Type B pancreatic cell (in vitro differentiated cells): ENCODE data around the gene FGF5. TPM values are rescaled to one million over a fixed set of nuclear protein-coding genes. Genes with fewer than 3 reads are reported as not detected.
"Not testable (repeated sequence)": the region's sequence is repeated elsewhere in the genome, so short reads cannot be mapped to it uniquely, and the experiment has no call there.

ENCODE experiments used
- DNase-seq: peaks from one replicate; pipeline ENCODE4 v3.0.0; 2021; ENCODE audit warnings: mixed read lengths; ENCODE audit not compliant: unreplicated experiment; ENCODE audit errors: extremely low spot score
- H3K27ac Mint-ChIP-seq: 2 replicates; pipeline ENCODE4 v1.8.0; 2021; ENCODE audit warnings: mild to moderate bottlenecking, mixed read lengths
- H3K27me3 Mint-ChIP-seq: 2 replicates; pipeline ENCODE4 v1.8.0; 2021; ENCODE audit warnings: mixed read lengths
- H3K36me3 Mint-ChIP-seq: 2 replicates; pipeline ENCODE4 v1.8.0; 2021; ENCODE audit warnings: mixed read lengths
- H3K4me1 Mint-ChIP-seq: one replicate; pipeline ENCODE4 v1.8.0; 2021; ENCODE audit warnings: mixed read lengths; ENCODE audit not compliant: unreplicated experiment
- H3K4me3 Mint-ChIP-seq: 2 replicates; pipeline ENCODE4 v1.8.0; 2021; ENCODE audit warnings: mild to moderate bottlenecking, mixed read lengths
- H3K9me3 Mint-ChIP-seq: 2 replicates; pipeline ENCODE4 v1.8.0; 2021; ENCODE audit warnings: mixed read lengths
- total RNA-seq: library from RNA; stranded (reverse); gene quantifications from 2 replicates; pipeline ENCODE4 v1.2.1, GENCODE V29; 2021; ENCODE audit warnings: low replicate concordance
- TF ChIP-seq, protein P1 (sequence below): fragments of 200-600 bp; sonication (generic); conservative IDR thresholded peaks from 2 replicates; pipeline ENCODE4 v1.5.0; 2021; ENCODE audit warnings: antibody characterized with exemption, mild to moderate bottlenecking

Gene FGF5
- total RNA-seq, 1 donor from 2014 or later, result 0.75 TPM

DNA sequence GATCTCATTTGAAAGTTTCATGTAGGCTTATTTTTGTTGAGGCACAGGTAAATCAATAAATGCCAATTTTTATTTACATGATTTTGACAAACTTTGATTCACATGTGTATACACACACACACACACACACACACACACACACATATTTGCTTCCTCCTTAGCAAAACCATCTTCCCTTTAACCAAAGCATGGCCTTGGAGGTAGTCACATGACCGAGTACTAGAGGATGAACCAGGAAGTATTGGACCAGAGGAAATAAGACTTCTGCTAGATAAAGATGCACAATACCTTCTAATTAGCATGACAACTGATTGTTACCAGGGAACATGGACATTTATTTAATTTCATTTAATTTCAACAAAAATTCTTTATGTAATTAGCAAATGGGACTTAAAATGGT, 45.7 kb downstream of the FGF5 start:
- Mint-ChIP-seq H3K27me3 (peaks cover 49% of the 10 kb centered on the region), H3K36me3 (no peaks in the 10 kb centered on the region)

DNA sequence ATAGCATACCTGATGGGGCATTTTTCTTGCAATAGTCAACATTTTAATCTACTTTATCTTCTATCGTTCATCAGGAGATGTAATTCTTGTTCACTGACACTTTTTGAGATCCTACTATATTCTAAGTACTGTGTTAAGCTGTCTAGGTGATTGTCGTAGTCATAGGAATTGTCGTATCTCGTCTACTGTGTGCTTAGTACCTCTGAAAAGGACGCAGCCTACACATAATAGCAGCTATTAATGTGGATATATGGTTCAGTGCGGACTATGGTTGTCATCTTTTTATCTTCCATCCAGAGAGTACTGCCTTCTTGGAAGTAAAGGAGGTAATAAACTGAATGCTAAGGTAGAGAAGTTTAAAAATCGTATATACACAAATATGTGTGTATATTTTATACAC, 47.2 kb downstream of the FGF5 start:
- H3K27ac Mint-ChIP-seq, result no peak overlapping the region
- H3K36me3 Mint-ChIP-seq, result no peaks in the 10 kb centered on the region
- TF ChIP-seq, protein P1, sequence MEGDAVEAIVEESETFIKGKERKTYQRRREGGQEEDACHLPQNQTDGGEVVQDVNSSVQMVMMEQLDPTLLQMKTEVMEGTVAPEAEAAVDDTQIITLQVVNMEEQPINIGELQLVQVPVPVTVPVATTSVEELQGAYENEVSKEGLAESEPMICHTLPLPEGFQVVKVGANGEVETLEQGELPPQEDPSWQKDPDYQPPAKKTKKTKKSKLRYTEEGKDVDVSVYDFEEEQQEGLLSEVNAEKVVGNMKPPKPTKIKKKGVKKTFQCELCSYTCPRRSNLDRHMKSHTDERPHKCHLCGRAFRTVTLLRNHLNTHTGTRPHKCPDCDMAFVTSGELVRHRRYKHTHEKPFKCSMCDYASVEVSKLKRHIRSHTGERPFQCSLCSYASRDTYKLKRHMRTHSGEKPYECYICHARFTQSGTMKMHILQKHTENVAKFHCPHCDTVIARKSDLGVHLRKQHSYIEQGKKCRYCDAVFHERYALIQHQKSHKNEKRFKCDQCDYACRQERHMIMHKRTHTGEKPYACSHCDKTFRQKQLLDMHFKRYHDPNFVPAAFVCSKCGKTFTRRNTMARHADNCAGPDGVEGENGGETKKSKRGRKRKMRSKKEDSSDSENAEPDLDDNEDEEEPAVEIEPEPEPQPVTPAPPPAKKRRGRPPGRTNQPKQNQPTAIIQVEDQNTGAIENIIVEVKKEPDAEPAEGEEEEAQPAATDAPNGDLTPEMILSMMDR, result no peak
- no peak for DNase-seq
- H3K27me3 Mint-ChIP-seq, result peaks cover 43% of the 10 kb centered on the region
- no peaks in the 10 kb centered on the region for H3K4me1 Mint-ChIP-seq
- no peak overlapping the region for H3K4me3 Mint-ChIP-seq
- no peaks in the 10 kb centered on the region for H3K9me3 Mint-ChIP-seq

More for the DNA sequence above, 45.7 kb downstream of the FGF5 start:
- DNase-seq, result no peak
- Mint-ChIP-seq H3K4me3 (no peak overlapping the region), H3K4me1 (peaks cover 7% of the 10 kb centered on the region), H3K27ac (no peak overlapping the region), H3K9me3 (no peaks in the 10 kb centered on the region)
- TF ChIP-seq, protein P1, result no peak

DNA sequence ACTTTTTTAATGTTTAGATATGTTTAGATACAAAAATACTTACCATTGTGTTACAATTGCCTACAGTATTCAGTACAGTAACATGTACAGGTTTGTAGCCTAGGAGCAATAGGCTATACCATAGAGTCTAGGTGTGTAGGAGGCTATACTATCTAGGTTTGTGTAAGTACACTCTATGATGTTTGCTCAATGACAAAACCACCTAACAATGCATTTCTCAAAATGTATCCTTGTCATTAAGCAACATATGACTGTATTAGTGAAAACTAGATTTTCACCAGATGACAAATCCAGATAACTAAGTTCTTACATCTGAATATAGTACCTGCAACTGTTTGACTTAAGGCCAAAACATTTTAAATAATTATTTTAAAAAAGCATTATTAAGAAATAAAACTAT, 49.4 kb downstream of the FGF5 start:
- H3K9me3 Mint-ChIP-seq, DNase-seq, H3K4me1 Mint-ChIP-seq, H3K4me3 Mint-ChIP-seq, H3K36me3 Mint-ChIP-seq, H3K27ac Mint-ChIP-seq: not testable (repeated sequence)
- peaks cover 34% of the 10 kb centered on the region for H3K27me3 Mint-ChIP-seq

DNA sequence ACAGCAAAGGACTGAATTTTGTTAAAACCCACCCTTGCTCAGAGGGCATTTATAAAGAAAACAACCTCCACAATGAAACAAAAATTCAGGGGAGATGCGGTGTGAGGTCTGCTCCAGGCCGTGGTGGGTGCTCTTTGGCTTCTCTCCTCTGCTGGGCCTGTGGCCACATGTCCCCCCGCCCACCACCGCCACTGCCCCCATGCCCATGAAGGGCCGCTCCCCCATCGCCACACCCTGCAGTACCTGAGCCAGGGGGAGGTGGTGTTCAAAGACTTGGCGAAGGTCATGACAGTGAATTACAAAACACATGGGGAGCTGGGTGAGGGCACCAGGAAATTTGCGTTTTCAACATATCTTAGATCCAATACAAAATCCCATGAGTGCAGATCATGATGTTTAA, 54.9 kb downstream of the FGF5 start:
- Mint-ChIP-seq H3K36me3 (no peaks in the 10 kb centered on the region), H3K4me3 (no peak overlapping the region), H3K4me1 (no peaks in the 10 kb centered on the region), H3K27me3 (peaks cover 33% of the 10 kb centered on the region), H3K9me3 (no peaks in the 10 kb centered on the region), H3K27ac (no peak overlapping the region)
- TF ChIP-seq, protein P1, result no peak
- DNase-seq, result no peak

DNA sequence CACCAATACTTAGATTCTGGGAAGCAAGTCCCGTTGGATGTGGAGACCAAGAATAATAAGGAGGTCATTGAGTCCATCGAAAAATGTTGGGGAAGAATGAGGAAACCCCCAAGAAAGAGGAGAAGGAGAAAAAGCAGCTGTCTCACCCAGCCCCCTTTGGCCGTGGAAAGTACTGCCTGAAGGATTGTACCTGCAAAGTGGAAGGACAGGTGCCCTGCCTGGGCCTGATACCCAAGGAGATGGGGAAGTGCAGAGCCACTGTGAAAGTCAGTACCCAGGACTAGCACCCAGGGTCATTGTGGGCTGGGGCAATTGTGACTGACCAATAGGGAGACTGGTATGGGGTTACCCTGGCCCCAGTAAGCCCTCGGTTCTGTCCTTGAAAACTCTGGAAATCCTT, 55.3 kb downstream of the FGF5 start:
- Mint-ChIP-seq H3K27me3 (peaks cover 33% of the 10 kb centered on the region), H3K4me3 (no peak overlapping the region), H3K36me3 (no peaks in the 10 kb centered on the region), H3K4me1 (no peaks in the 10 kb centered on the region), H3K27ac (no peak overlapping the region), H3K9me3 (no peaks in the 10 kb centered on the region)
- TF ChIP-seq, protein P1, result peak; percentile 28
- no peak for DNase-seq

DNA sequence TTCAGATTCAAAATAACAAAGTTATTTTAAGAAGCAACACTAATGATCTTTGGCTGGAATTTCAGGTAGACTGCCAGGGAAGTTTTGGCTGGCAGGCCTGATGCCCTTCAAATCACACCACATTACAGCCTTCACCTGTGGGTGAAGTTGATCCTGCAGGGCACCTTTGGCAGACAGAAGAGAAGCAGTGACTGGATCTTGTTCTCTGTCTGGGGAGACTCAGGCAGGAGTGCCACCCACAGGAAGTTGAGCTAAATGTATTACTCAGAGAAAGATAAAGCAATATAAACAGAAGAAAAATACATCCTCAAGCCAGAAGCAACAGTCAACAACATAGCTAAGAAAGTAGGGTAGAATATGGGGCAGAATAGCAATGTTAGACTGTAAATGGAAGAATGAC, 56.3 kb downstream of the FGF5 start:
- Mint-ChIP-seq H3K27me3 (peaks cover 26% of the 10 kb centered on the region), H3K36me3 (no peaks in the 10 kb centered on the region), H3K4me1 (no peaks in the 10 kb centered on the region), H3K9me3 (no peaks in the 10 kb centered on the region), H3K4me3 (no peak overlapping the region), H3K27ac (no peak overlapping the region)
- TF ChIP-seq, protein P1, result no peak
- DNase-seq, result no peak
